GM23338 (cell line): Measurements from ENCODE around the gene IGF2R.

Source experiments
- EZH2phosphoT487 ChIP-seq: fragments of 200-600 bp; sonication (generic); IDR thresholded peaks from one replicate; pipeline ENCODE4 v1.8.1; 2018; ENCODE audit warnings: antibody characterized with exemption; ENCODE audit not compliant: unreplicated experiment
- POLR2AphosphoS5 ChIP-seq: IDR thresholded peaks from 2 replicates; pipeline ENCODE4 v1.6.1; 2016; ENCODE audit warnings: antibody characterized with exemption, low read depth
- TF ChIP-seq, protein P1 (sequence below), 2 experiments: fragments of 200-600 bp in 1 of 2; sonication (generic) in 1 of 2; conservative IDR thresholded peaks; 2 replicates each; pipeline versions ENCODE4 v1.5.1 to v1.6.1; 2016 to 2017; ENCODE audit warnings: antibody characterized with exemption in 2 of 2, low read depth in 2 of 2, mild to moderate bottlenecking in 2 of 2, moderate library complexity in 1 of 2

DNA sequence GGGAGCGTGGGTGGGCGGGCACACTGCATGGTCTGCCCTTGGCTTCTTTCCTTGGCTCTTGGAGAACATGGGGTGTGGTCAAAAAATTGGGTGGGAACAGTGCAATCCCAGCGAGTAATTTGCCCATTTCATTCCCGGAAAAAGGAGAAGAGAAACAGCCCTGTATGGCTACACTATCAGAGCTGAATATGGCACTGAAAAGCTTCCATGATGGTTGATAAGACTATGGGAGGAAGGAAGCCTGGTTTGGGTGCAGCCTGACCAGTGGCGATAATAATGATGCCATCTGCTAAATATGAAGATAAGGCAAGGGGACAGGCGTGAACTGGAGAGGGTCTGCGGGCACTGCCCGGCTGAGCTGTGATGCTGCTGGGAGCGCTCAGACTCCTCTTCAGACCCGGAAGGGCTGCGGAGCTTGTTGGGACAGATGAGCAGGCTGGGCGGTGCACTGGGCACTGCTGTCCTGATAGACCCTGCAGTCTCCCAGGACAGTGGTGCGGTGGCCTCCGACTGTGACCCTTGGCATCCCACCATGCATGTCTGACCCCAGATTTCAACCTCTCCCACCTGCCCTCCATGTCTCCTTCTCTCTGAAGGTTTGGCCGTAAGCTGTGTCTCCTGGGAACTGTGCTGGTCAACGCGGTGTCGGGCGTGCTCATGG, 162.9 kb downstream of the IGF2R start:
- TF ChIP-seq, protein P1, sequence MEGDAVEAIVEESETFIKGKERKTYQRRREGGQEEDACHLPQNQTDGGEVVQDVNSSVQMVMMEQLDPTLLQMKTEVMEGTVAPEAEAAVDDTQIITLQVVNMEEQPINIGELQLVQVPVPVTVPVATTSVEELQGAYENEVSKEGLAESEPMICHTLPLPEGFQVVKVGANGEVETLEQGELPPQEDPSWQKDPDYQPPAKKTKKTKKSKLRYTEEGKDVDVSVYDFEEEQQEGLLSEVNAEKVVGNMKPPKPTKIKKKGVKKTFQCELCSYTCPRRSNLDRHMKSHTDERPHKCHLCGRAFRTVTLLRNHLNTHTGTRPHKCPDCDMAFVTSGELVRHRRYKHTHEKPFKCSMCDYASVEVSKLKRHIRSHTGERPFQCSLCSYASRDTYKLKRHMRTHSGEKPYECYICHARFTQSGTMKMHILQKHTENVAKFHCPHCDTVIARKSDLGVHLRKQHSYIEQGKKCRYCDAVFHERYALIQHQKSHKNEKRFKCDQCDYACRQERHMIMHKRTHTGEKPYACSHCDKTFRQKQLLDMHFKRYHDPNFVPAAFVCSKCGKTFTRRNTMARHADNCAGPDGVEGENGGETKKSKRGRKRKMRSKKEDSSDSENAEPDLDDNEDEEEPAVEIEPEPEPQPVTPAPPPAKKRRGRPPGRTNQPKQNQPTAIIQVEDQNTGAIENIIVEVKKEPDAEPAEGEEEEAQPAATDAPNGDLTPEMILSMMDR (conservative IDR thresholded peaks at IDR 0.05; ENCODE audit: low read depth in 2 of 2), result no peak
- TF ChIP-seq POLR2AphosphoS5 (no peak), EZH2phosphoT487 (no peak)
